Kidney (tissue), 14 donors: ENCODE data around the gene CRIM1. TPM values are rescaled to one million over a fixed set of nuclear protein-coding genes. Genes with fewer than 3 reads are reported as not detected.

Experiments
- DNase-seq, 5 donors: peaks; one replicate each; pipeline ENCODE4 v3.0.0-alpha.2; 2013 to 2020
- FAIRE-seq: peaks from 2 replicates; lab custom pipeline; 2012; peaks lifted over from hg19 to GRCh38; lab: Jason Lieb, UNC
- H3K27ac ChIP-seq, 2 donors: one replicate each; pipeline ENCODE4 v1.7.0; 2013; ENCODE audit warnings: low read depth in 2 of 2, low read length in 2 of 2, inconsistent platforms in 1 of 2
- H3K27me3 ChIP-seq: one replicate; pipeline ENCODE4 v1.7.1; 2013; ENCODE audit warnings: low read length, inconsistent platforms; ENCODE audit not compliant: control insufficient read depth, insufficient read depth
- H3K36me3 ChIP-seq, 3 donors: one replicate each; pipeline versions ENCODE4 v1.7.0 to v1.7.1; 2013; ENCODE audit warnings: low read length in 3 of 3, control low read depth in 1 of 3, inconsistent platforms in 1 of 3; ENCODE audit not compliant: insufficient read depth in 3 of 3, control insufficient read depth in 2 of 3
- H3K4me1 ChIP-seq, 3 donors: one replicate each; pipeline versions ENCODE4 v1.7.0 to v1.7.1; 2013; ENCODE audit warnings: low read length in 3 of 3, inconsistent platforms in 1 of 3, low read depth in 1 of 3; ENCODE audit not compliant: control insufficient read depth in 2 of 3, insufficient read depth in 2 of 3
- H3K4me3 ChIP-seq, 3 donors: one replicate each; pipeline versions ENCODE4 v1.7.0 to v1.8.1; 2013; ENCODE audit warnings: low read length in 3 of 3, control low read depth in 1 of 3, inconsistent platforms in 1 of 3
- H3K9ac ChIP-seq, 3 donors: one replicate each; pipeline versions ENCODE4 v1.7.0 to v1.7.1; 2013; ENCODE audit warnings: low read length in 3 of 3, control low read depth in 1 of 3, inconsistent platforms in 1 of 3
- H3K9me3 ChIP-seq, 3 donors: one replicate each; pipeline versions ENCODE4 v1.7.0 to v1.7.1; 2013; ENCODE audit warnings: low read length in 3 of 3, control low read depth in 1 of 3, inconsistent platforms in 1 of 3; ENCODE audit not compliant: control insufficient read depth in 2 of 3, insufficient read depth in 1 of 3
- intact Hi-C: fragments of 100-400 bp; cut with DNase I; formaldehyde crosslinking; loops from one replicate; pipeline ENCODE4 v1.11.1; 2022
- polyA plus RNA-seq: library from polyadenylated mRNA; stranded (reverse); fragments of 350-450 nt; fragmentation: Illumina TruSeq; extraction: RNeasy Lipid Tissue Mini Kit (QIAGEN cat#74804); gene quantifications from one replicate; pipeline ENCODE4 v1.2.3, GENCODE V29; 2014; ENCODE audit warnings: low read depth, low replicate concordance; ENCODE audit not compliant: insufficient read depth
- total RNA-seq: library from RNA; stranded (reverse); fragmentation: NEBNext Ultra II Directional; extraction: Animal tissue kit (Norgen Biotek cat#: 25700); gene quantifications from one replicate; pipeline ENCODE4 v1.2.1, GENCODE V29; 2021
- TF ChIP-seq, protein P1 (sequence below): IDR thresholded peaks from 3 replicates; pipeline ENCODE4 v1.5.1; 2012; ENCODE audit warnings: mild to moderate bottlenecking, moderate library complexity, borderline replicate concordance; ENCODE audit not compliant: insufficient read depth; ENCODE audit errors: extremely low read depth
- donor health status: control.
- donor health status: control.
- donor health status: control.
- donor health status: control.
- donor health status: control.
- donor health status: DM: yes; HTN: yes; CAD: no.
- donor health status: Normal renal cell carcinoma (clear cell type).

Gene CRIM1
- total and polyA plus RNA-seq, 2 donors from 2014 or later = 47.2 to 154 TPM

DNA sequence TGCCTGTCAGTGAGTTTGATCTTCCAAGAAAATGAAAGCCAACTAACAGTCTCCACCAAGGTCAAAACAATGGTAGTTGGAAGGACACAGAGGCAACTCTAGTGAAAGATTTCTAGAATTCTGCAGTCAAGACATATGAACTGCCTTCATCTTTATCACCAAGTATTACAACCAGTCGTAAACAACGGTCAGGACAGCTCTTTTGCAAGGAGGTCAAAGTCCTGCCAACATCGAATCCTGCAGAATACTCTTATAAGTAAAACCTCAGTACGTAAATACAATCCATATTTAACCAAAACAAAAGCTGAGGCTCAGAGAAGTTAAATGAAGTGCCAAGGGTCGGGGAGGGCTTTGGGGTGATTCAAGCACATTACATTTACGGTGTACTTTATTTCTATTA, 239.3 kb downstream of the CRIM1 start:
- no peak for FAIRE-seq
- H3K4me3 ChIP-seq = no peak overlapping the region
- H3K9ac ChIP-seq = no peak overlapping the region
- intact Hi-C loops = no loop called here
- no peak for DNase-seq
- no peak overlapping the region for H3K27ac ChIP-seq
- TF ChIP-seq, protein P1, sequence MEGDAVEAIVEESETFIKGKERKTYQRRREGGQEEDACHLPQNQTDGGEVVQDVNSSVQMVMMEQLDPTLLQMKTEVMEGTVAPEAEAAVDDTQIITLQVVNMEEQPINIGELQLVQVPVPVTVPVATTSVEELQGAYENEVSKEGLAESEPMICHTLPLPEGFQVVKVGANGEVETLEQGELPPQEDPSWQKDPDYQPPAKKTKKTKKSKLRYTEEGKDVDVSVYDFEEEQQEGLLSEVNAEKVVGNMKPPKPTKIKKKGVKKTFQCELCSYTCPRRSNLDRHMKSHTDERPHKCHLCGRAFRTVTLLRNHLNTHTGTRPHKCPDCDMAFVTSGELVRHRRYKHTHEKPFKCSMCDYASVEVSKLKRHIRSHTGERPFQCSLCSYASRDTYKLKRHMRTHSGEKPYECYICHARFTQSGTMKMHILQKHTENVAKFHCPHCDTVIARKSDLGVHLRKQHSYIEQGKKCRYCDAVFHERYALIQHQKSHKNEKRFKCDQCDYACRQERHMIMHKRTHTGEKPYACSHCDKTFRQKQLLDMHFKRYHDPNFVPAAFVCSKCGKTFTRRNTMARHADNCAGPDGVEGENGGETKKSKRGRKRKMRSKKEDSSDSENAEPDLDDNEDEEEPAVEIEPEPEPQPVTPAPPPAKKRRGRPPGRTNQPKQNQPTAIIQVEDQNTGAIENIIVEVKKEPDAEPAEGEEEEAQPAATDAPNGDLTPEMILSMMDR = no peak
- H3K36me3 ChIP-seq = no peaks in the 10 kb centered on the region
- no peaks in the 10 kb centered on the region for H3K27me3 ChIP-seq
- peaks cover 0 to 15% (median 3%) of the 10 kb centered on the region in 3 donors for H3K4me1 ChIP-seq
- no peaks in the 10 kb centered on the region for H3K9me3 ChIP-seq

DNA sequence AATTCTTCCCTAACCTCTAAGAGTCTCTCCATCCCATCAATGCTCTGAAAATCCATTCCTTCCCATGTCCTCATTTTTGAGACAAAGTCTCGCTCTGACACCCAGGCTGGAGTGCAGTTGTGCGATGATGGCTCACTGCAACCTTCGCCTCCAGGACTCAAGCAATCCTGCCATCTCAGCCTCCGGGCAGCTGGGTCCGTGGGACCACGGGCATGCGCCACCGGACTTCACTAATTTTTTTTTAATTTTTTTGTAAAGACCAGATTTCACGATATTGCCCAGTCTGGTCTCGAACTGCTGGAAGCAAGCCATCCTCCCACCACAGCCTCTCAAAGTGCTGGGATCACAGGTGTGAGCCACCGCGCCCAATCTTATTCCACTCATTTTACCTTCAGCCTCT, 240.8 kb downstream of the CRIM1 start:
- Histone ChIP-seq H3K9ac (no peak overlapping the region), H3K27me3 (no peaks in the 10 kb centered on the region), H3K4me3 (peak overlapping the region in 1 of 3 donors; percentile 93), H3K27ac (no peak overlapping the region), H3K9me3 (no peaks in the 10 kb centered on the region), H3K4me1 (peaks cover 0 to 15% (median 3%) of the 10 kb centered on the region in 3 donors), H3K36me3 (no peaks in the 10 kb centered on the region)
- TF ChIP-seq, protein P1 = no peak
- intact Hi-C loops = no loop called here
- DNase-seq (no peak), FAIRE-seq (no peak)

DNA sequence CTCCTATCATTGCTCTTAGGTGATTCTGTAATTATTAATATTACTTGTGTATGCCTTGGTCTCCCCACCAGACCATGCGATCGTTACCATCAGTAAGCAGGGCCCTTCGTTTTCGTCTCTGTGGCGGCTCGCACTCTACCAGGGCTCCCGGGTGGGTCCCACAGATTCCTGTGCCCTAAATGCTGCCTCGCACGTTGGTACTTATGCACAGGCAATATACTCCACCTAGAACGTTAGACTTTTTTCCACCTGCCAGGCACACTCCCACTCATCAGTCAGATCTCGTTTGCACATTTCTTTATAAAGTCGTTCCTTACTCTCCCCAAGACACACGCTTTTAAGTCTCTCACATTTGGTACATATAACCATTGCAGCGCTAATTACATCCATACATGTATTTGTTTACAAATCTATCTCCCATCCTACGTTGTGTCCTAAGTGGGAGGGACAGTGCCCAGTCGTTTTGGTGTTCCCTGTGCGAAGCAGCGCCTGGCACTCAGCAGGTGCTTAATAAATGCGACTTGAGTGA, 241.5 kb downstream of the CRIM1 start:
- Histone ChIP-seq H3K9ac (peak overlapping the region; percentile 20 to 77 (median 72)), H3K27ac (no peak overlapping the region), H3K4me3 (peak overlapping the region; percentile 83 to 93 (median 88)), H3K9me3 (no peaks in the 10 kb centered on the region), H3K27me3 (no peaks in the 10 kb centered on the region), H3K4me1 (peaks cover 0 to 15% (median 3%) of the 10 kb centered on the region in 3 donors), H3K36me3 (no peaks in the 10 kb centered on the region)
- intact Hi-C loops = no loop called here
- DNase-seq (peak in 1 of 5 donors; percentile 48), FAIRE-seq (no peak)
- TF ChIP-seq, protein P1 = no peak
